Osteoblast (primary cell): ENCODE measurements around the gene CACNA2D1. TPM values are rescaled to one million over a fixed set of nuclear protein-coding genes. Genes with fewer than 3 reads are reported as not detected.

Experiments used
- DNase-seq: peaks from one replicate; pipeline ENCODE4 v3.0.0; 2011; ENCODE audit warnings: low spot score, mixed read lengths; ENCODE audit not compliant: insufficient read length; ENCODE audit errors: missing footprints
- H2AFZ ChIP-seq: 2 replicates; pipeline ENCODE4 v1.6.0; 2011; ENCODE audit warnings: mild to moderate bottlenecking, low read length
- H3K27ac ChIP-seq: 2 replicates; pipeline ENCODE4 v1.5.1; 2011; ENCODE audit warnings: mild to moderate bottlenecking, low read depth, low read length, moderate library complexity
- H3K27me3 ChIP-seq: 2 replicates; pipeline ENCODE4 v1.6.0; 2012; ENCODE audit warnings: mild to moderate bottlenecking, control low read depth, inconsistent platforms, low read length, moderate library complexity; ENCODE audit not compliant: insufficient read depth
- H3K36me3 ChIP-seq: 2 replicates; pipeline ENCODE4 v1.5.1; 2011; ENCODE audit warnings: mild to moderate bottlenecking, low read length, control low read depth, moderate library complexity; ENCODE audit not compliant: insufficient read depth
- H3K4me1 ChIP-seq: 2 replicates; pipeline ENCODE4 v1.5.1; 2011; ENCODE audit warnings: mild to moderate bottlenecking, low read length, control low read depth, moderate library complexity; ENCODE audit not compliant: insufficient read depth
- H3K4me2 ChIP-seq: 2 replicates; pipeline ENCODE4 v1.6.0; 2011; ENCODE audit warnings: mild to moderate bottlenecking, low read length; ENCODE audit not compliant: insufficient read depth
- H3K4me3 ChIP-seq: fragments of 200-600 bp; sonication (generic); 3 replicates; pipeline ENCODE4 v1.5.1; 2012; ENCODE audit warnings: mild to moderate bottlenecking, low read length, inconsistent platforms; ENCODE audit not compliant: insufficient read depth
- H3K79me2 ChIP-seq: 2 replicates; pipeline ENCODE4 v1.6.0; 2012; ENCODE audit warnings: mild to moderate bottlenecking, low read length, control low read depth, inconsistent platforms; ENCODE audit not compliant: insufficient read depth
- H3K9me3 ChIP-seq: 2 replicates; pipeline ENCODE4 v1.5.1; 2011; ENCODE audit warnings: low read depth, low read length, control low read depth
- H4K20me1 ChIP-seq: 2 replicates; pipeline ENCODE4 v1.6.0; 2012; ENCODE audit warnings: mild to moderate bottlenecking, low read length, control low read depth; ENCODE audit not compliant: insufficient read depth
- total RNA-seq: library from RNA; depleted of rRNA; stranded (reverse); fragments of >200 nt; gene quantifications from 2 replicates; pipeline ENCODE4 v1.2.3, GENCODE V29; 2012
- TF ChIP-seq, protein P1 (sequence below): IDR thresholded peaks from 2 replicates; pipeline ENCODE4 v1.5.1; 2011; ENCODE audit warnings: mild to moderate bottlenecking, low read depth, low read length, moderate library complexity; ENCODE audit errors: extremely low read depth

The CACNA2D1 gene
- total RNA-seq, 1 donor, result 145 TPM

DNA sequence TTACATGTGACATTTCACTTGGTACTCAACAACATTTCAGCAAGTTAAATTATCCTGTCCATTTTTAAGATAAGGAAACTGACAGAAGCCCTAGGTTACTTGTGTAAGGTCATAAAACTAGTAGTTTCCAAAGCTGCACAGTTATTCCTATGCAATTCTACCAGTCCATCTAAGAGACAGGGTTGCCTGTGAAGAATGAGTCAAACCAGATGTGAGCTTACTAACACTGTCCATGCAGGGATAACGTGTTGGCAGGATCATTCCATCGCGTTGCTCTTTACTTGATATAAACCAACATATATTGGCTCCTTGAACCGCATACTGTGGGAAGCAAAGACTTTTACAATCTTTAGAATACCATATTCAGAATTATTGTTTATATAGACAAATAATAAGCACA is 392.8 kb downstream of the CACNA2D1 start:
- H3K36me3 ChIP-seq, result peaks cover 7% of the 10 kb centered on the region
- H3K4me2 ChIP-seq, result peak overlapping the region; percentile 31
- H3K4me3 ChIP-seq, result no peak overlapping the region
- no peak for DNase-seq
- peaks cover 8% of the 10 kb centered on the region for H4K20me1 ChIP-seq
- H3K4me1 ChIP-seq, result peaks cover 30% of the 10 kb centered on the region
- H3K27ac ChIP-seq, result peak overlapping the region; percentile 71
- TF ChIP-seq, protein P1, sequence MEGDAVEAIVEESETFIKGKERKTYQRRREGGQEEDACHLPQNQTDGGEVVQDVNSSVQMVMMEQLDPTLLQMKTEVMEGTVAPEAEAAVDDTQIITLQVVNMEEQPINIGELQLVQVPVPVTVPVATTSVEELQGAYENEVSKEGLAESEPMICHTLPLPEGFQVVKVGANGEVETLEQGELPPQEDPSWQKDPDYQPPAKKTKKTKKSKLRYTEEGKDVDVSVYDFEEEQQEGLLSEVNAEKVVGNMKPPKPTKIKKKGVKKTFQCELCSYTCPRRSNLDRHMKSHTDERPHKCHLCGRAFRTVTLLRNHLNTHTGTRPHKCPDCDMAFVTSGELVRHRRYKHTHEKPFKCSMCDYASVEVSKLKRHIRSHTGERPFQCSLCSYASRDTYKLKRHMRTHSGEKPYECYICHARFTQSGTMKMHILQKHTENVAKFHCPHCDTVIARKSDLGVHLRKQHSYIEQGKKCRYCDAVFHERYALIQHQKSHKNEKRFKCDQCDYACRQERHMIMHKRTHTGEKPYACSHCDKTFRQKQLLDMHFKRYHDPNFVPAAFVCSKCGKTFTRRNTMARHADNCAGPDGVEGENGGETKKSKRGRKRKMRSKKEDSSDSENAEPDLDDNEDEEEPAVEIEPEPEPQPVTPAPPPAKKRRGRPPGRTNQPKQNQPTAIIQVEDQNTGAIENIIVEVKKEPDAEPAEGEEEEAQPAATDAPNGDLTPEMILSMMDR, result no peak
- no peaks in the 10 kb centered on the region for H3K79me2 ChIP-seq
- no peak overlapping the region for H2AFZ ChIP-seq
- no peaks in the 10 kb centered on the region for H3K9me3 ChIP-seq
- no peaks in the 10 kb centered on the region for H3K27me3 ChIP-seq

DNA sequence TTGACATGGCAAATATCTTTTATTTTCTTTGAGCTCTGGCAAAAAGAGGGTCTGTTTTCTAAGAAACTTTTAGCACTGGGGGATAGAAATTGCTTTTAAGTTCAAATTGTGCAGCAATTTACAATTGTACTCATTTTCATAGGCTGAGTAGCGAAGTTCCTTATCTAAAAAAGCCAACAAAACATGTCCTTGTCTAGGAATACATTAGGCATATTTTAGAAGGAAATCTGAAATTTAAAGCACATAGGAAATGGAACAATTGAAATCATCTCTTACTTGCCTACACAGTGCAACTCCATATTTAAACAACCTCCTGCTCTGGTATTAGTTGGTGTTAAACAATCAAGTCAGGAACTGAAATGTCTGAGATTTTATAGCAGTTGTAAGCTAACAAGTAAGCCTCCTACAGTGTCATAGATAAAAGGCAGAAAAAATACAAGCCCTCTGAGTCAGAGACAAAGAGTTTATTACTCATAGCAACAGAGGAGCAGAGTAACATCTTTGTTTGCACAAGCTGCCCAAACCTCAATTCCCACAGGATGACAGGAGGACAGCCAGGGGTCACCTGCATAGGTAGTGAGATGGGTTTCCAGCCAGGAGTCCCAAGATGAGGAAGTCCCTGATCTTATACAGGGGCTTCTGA is 393.6 kb downstream of the CACNA2D1 start:
- H3K36me3 ChIP-seq, result peaks cover 7% of the 10 kb centered on the region
- TF ChIP-seq, protein P1, result no peak
- peaks cover 6% of the 10 kb centered on the region for H4K20me1 ChIP-seq
- no peaks in the 10 kb centered on the region for H3K9me3 ChIP-seq
- H3K4me1 ChIP-seq, result peaks cover 30% of the 10 kb centered on the region
- DNase-seq, result peak; percentile 60
- H3K27ac ChIP-seq, result peak overlapping the region; percentile 71
- no peaks in the 10 kb centered on the region for H3K27me3 ChIP-seq
- peak overlapping the region; percentile 31 for H3K4me2 ChIP-seq
- no peak overlapping the region for H2AFZ ChIP-seq
- no peaks in the 10 kb centered on the region for H3K79me2 ChIP-seq
- no peak overlapping the region for H3K4me3 ChIP-seq

DNA sequence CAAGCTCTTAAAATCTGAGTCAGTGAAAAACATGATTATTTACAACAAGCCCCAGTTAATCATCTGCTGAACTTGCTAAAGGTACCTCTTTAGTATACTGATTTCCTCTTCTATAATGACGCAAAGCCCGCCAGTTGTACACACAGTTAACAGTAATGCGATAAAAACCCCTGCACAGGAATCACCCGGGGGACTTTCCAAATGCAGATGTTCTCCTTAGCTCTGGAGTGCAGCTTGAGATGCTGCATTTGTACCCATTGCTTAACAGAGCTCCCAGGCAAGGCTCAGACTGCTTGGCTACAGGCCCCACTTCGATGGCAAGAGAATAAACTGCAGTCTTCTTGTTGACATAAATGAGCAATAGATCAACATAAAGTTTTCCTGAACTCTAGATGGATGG is 394.1 kb downstream of the CACNA2D1 start:
- H3K27ac ChIP-seq, result peak overlapping the region; percentile 71
- no peaks in the 10 kb centered on the region for H3K79me2 ChIP-seq
- peaks cover 4% of the 10 kb centered on the region for H4K20me1 ChIP-seq
- no peak overlapping the region for H2AFZ ChIP-seq
- H3K4me3 ChIP-seq, result no peak overlapping the region
- peak overlapping the region; percentile 21 for H3K4me2 ChIP-seq
- peaks cover 3% of the 10 kb centered on the region for H3K36me3 ChIP-seq
- TF ChIP-seq, protein P1, result no peak
- H3K4me1 ChIP-seq, result peaks cover 30% of the 10 kb centered on the region
- H3K27me3 ChIP-seq, result no peaks in the 10 kb centered on the region
- H3K9me3 ChIP-seq, result no peaks in the 10 kb centered on the region
- DNase-seq, result no peak

DNA sequence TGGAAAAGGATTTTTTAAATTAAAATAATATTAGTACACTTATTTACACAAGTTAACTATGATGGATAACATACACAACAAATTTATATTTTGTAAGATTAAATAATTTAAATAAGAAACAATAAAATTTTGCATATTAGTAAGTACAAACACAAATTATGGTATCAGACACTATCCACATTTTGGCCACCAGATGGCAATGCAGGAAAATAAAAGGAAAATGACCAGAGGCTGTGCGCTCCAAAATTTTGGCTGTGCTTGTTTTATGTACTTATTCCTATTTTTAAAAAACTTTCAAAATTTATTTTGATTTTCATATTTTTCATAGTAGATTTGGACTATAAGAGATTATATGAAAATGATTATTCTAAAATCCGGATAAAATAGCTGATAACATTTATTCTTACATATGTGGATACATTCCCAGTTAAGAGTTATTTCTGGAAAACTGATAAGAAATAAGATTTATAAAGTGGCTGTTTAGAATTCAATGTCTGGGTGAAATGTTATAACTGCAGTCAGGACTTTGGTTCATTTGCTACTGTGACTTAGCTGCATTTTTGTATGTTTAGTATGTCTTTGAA is 399.0 kb downstream of the CACNA2D1 start:
- Histone ChIP-seq H3K79me2 (no peaks in the 10 kb centered on the region), H3K4me2 (no peak overlapping the region), H3K9me3 (no peaks in the 10 kb centered on the region), H3K27me3 (no peaks in the 10 kb centered on the region), H3K27ac (no peak overlapping the region), H3K4me1 (peaks cover 7% of the 10 kb centered on the region), H3K4me3 (no peak overlapping the region), H2AFZ (no peak overlapping the region), H4K20me1 (no peaks in the 10 kb centered on the region), H3K36me3 (no peaks in the 10 kb centered on the region)
- TF ChIP-seq, protein P1, result peak; percentile 69
- no peak for DNase-seq
